Measurements from ENCODE around the gene DBNDD2.

DBNDD2 gene

GRCh38 chr20:45452772-45453691 is 44.9 kb downstream of the DBNDD2 start:
- no peak for DNase-seq

- no peak for DNase-seq
These were observed 48.5 kb downstream of the DBNDD2 start for GRCh38 chr20:45456632-45457031.

- DNase-seq = no peak
These were observed 51.5 kb downstream of the DBNDD2 start for GRCh38 chr20:45459606-45460005.
